ENCODE data around the gene GTF3C5.
"Not testable (repeated sequence)": the region's sequence is repeated elsewhere in the genome, so short reads cannot be mapped to it uniquely, and the experiment has no call there.

The GTF3C5 gene

GRCh38 chr9:133072210-133072609 is 41.4 kb downstream of the GTF3C5 start:
- DNase-seq = not testable (repeated sequence)

GRCh38 chr9:133073086-133074014 is 42.6 kb downstream of the GTF3C5 start:
- DNase-seq = no peak

DNA sequence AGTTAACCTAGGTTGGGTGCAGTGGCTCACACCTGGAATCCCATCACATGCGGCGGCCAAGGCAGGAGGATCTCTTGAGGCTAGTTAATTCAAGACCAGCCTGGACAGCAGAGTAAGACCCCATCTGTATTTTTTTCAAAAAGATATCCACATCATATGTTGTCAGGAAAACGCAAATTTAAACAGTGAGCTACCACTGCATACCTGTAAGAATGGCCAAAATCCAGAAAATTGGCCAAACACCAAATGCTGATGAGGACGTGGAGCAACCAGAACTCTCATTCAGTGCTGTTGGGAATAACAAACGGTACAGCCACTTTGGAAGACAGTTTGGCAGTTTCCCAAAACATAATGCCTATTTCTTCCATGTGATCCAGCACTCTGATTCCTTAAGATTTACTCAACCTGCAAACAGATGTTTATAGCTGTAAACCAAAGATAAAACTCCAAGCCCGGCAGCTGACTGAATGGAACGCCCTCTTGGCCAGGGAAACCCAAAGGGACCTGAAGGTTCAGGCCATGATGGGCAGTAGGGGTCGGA is 43.4 kb downstream of the GTF3C5 start:
- no peak for DNase-seq

GRCh38 chr9:133075925-133076630 is 45.3 kb downstream of the GTF3C5 start:
- no peak for DNase-seq

DNA sequence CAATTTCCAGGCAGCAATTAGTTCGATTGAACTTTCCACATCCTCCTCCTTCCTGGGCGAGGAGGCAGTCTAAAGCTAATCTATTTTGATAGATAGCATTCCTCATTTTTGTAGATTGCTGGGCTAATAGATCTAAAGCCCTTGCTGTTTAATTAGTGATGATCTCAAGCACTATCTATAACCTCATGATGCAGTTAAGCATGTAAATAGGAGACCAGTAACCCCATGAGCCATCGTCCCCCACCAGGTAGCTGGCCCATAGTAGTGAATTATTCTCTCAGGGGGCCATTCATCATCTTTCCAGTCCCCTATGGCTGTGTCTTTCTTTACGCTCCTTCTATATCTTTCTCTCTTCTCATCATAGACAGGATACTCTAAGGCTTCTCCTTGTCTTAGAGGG is 45.9 kb downstream of the GTF3C5 start:
- no peak for DNase-seq

GRCh38 chr9:133078486-133078885 is 47.7 kb downstream of the GTF3C5 start:
- no peak for DNase-seq

DNA sequence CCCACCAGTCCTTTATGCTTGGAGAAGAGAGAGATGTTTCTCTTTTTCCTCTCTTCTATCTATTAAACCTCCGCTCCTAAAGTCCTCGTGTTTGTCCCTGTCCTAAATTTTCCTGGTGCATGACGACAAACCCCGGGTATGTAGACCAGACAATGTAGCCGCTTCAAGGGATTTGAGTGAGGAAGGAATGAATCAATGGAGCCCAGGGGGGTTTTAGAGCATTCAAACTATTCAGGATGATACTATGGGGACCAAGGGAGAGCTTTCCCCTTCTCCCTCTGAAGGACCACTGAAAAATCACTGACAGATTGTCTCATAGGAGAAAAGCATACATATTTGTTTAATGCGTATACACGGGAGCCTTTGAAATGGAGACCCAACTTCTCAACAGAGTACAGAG is 49.4 kb downstream of the GTF3C5 start:
- no peak for DNase-seq

- not testable (repeated sequence) for DNase-seq
These were observed 50.3 kb downstream of the GTF3C5 start for GRCh38 chr9:133080786-133081779.

- DNase-seq = not testable (repeated sequence)
These were observed 51.3 kb downstream of the GTF3C5 start for GRCh38 chr9:133081957-133082644.

- DNase-seq = not testable (repeated sequence)
These were observed 52.9 kb downstream of the GTF3C5 start for GRCh38 chr9:133083688-133084087.

DNA sequence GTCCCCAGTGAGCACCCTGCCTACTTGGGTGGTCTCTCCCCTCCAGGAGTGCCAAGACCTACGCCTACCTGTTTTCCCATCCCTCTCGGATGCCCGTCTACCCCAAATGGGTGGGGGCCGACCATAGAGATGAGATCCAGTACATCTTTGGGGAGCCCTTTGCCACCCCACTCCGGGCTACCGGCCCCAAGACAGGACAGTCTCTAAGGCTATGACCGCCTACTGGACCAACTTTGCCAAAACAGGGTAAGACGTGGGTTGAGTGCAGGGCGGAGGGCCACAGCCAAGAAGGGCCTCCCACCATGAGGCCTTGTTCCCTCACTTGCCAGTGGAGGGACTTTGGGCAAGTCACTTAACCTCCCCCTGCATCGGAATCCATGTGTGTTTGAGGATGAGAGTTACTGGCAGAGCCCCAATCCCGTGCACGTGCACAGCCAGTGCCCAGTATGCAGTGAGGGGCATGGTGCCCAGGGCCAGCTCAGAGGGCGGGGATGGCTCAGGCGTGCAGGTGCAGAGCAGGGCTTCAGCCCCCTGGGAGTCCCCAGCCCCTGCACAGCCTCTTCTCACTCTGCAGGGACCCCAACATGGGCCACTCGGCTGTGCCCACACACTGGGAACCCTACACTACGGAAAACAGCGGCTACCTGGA is 55.5 kb downstream of the GTF3C5 start:
- DNase-seq = not testable (repeated sequence)

DNA sequence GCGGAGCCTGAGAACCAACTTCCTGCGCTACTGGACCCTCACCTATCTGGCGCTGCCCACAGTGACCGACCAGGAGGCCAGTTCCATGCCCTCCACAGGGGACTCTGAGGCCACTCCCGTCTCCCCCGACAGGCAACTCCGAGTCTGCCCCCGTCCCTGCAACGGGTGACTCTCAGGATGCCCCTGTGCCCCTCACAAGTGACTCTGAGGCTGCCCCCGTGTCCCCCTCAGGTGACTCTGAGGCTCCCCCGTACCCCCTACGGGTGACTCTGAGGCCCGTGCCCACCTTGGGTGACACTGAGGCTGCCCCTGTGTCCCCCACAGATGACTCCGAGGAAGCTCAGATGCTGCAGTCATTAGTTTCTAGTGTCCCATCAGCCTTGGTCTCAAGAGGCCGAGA is 56.1 kb downstream of the GTF3C5 start:
- no peak for DNase-seq

DNA sequence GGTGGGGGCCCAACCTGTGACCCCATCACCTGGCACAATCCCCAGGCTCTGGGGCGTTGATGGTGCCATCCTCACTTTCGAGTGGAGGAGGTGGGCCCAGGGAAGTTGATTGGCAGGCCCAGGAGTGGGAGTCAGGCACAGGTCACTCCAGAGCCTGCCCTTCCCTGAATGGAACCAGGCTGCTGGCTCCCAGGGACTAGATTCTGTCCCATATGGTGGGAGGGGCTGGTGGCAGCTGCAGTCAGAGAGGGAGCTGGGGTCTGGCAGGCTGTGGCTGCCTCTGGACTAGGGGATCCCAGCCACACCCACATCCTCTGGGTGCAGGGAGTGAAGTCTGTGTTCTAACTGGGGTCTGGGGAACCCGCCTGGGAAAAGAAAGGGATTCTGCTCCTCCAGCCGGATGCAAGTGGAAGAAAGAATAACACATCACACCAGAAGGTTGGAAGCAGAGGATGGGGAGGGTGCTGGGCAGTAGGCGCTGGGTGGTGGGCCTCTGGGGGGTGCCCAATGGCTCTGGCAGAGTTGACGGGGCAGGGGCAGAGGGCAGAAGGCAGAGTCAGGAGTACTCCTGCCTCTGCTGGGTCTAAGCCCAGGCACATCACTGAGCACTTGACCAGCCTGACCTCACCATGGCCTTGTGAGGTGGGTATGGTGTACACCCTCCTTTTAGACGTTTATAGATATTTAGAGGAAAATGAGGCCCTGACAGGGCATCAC is 56.8 kb downstream of the GTF3C5 start:
- DNase-seq = no peak

GRCh38 chr9:133088146-133088750 is 57.5 kb downstream of the GTF3C5 start:
- DNase-seq = no peak

DNA sequence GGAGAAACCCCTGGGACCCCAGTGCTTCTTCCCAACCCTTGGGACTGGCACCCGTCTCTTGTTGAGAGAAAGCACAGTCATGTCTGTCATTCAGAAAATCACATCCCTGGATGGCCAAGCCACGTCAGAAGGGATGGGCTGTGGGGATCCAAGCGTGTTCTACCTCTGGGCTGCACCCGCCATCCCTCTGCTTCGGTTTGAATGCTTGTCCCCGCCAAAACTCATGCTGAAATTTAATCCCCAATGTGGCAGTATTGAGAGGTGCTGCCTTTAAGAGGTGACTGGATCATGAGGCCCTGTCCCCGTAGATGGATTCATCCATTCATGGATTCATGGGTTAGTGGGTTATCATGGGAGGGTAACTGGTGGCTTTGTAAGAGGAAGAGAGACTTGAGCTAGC is 58.0 kb downstream of the GTF3C5 start:
- no peak for DNase-seq

DNA sequence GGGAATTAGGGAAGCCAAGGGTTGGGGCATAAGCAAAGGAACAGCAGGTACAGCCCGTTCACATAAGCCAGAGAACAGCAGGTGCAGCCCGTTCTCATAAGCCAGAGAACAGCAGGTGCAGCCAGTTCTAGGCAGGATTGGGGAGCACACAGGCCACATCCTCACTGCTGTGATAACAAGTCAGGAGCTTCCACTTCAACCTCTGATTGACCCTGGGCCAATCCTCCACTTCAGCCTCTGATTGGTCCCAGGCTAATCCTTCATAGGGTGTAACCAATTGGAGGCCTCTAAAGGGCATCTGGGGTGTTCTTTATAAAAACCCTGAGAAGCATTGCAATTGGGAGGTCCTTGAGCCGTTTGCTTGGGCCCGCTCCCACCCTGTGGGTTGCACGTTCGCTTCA is 58.5 kb downstream of the GTF3C5 start:
- DNase-seq = peak in 1 of 3 donors; percentile 2

GRCh38 chr9:133090187-133090586 is 59.4 kb downstream of the GTF3C5 start:
- no peak for DNase-seq

DNA sequence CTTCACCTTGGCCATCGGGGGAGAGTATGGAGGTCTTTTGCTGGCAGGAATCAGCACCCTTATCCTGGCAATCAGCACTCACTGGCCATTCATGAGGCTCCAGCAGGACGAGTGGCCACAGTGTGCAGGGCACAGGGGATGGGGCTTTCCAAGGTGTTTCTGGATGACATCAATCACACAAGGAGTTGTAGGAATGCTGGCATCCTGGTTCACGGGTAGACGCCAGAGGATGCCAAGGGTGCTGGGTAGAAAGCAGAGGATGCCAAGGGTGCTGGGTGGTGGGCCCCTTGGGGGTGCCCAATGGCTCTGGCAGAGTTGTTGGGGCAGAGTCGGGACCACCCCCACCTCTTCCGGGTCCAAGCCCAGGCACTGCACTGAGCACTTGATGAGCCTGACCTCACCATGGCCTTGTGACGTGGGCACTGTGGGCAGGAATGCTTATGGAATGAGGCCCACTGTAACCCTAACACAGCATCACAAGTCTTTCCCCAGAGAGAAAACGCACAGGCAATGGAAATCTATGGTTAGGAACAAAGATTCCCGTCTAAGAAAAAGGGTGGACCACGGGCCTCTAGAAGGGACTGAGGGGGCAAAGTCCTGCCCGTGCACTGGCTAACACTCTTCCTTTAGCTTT is 60.1 kb downstream of the GTF3C5 start:
- no peak for DNase-seq

DNA sequence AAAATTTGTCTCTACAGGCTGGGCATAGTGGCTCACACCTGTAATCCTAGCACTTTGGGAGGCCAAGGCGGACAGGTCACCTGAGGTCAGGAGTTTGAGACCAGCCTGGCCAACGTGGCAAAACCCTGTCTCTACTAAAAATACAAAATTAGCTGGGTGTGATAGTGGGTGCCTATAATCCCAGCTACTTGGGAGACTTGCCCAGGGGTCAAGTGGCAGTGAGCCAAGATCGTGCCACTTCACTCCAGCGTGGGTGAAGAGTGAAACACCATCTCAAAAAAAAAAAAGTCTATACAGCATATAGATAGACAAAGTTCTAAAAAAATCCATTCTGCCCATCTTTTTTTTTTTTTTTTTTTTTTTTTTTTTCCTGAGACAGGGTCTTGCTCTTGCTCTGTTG is 63.6 kb downstream of the GTF3C5 start:
- not testable (repeated sequence) for DNase-seq
